Measurements from ENCODE around the gene TFF1. TPM values are rescaled to one million over a fixed set of nuclear protein-coding genes. Genes with fewer than 3 reads are reported as not detected.
A peak's percentile ranks its signal among the peaks of the same experiment; 100 is the strongest.

The TFF1 gene
- total RNA-seq, 2 experiments from 2014 or later = 1.1 TPM; not detected in 1

GRCh38 chr21:42393443-42393950 lies 27.2 kb upstream of the TFF1 start:
- H3K4me3 Mint-ChIP-seq = peak overlapping the region; percentile 65
- ATAC-seq (peak; percentile 54), DNase-seq (peak; percentile 47)
- no peaks in the 10 kb centered on the region for H3K27me3 Mint-ChIP-seq
- no peaks in the 10 kb centered on the region for H3K9me3 Mint-ChIP-seq
- intact Hi-C loops (cut with micrococcal nuclease) = no loop called here
- H3K27ac Mint-ChIP-seq = peak overlapping the region; percentile 88
- H3K36me3 Mint-ChIP-seq (ENCODE audit: low read depth) = peaks cover 85% of the 10 kb centered on the region
- ChIA-PET CTCF (interaction anchor here (0.6 to 4.0 kb wide), 10 partner anchors 10 to 74 kb away, joined by 3 to 23 read pairs (median 4); partner anchors contain the start of genes TFF1 and UBASH3A), POLR2A (interaction anchor here (0.7 to 3.5 kb wide), 14 partner anchors 11 to 61 kb away, joined by 3 to 39 read pairs (median 4); partner anchors contain the start of gene UBASH3A)
- peaks cover 81% of the 10 kb centered on the region for H3K4me1 Mint-ChIP-seq (ENCODE audit: low read depth)
- TF ChIP-seq, protein P1, sequence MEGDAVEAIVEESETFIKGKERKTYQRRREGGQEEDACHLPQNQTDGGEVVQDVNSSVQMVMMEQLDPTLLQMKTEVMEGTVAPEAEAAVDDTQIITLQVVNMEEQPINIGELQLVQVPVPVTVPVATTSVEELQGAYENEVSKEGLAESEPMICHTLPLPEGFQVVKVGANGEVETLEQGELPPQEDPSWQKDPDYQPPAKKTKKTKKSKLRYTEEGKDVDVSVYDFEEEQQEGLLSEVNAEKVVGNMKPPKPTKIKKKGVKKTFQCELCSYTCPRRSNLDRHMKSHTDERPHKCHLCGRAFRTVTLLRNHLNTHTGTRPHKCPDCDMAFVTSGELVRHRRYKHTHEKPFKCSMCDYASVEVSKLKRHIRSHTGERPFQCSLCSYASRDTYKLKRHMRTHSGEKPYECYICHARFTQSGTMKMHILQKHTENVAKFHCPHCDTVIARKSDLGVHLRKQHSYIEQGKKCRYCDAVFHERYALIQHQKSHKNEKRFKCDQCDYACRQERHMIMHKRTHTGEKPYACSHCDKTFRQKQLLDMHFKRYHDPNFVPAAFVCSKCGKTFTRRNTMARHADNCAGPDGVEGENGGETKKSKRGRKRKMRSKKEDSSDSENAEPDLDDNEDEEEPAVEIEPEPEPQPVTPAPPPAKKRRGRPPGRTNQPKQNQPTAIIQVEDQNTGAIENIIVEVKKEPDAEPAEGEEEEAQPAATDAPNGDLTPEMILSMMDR (IDR thresholded peaks at IDR 0.05) = no peak

DNA sequence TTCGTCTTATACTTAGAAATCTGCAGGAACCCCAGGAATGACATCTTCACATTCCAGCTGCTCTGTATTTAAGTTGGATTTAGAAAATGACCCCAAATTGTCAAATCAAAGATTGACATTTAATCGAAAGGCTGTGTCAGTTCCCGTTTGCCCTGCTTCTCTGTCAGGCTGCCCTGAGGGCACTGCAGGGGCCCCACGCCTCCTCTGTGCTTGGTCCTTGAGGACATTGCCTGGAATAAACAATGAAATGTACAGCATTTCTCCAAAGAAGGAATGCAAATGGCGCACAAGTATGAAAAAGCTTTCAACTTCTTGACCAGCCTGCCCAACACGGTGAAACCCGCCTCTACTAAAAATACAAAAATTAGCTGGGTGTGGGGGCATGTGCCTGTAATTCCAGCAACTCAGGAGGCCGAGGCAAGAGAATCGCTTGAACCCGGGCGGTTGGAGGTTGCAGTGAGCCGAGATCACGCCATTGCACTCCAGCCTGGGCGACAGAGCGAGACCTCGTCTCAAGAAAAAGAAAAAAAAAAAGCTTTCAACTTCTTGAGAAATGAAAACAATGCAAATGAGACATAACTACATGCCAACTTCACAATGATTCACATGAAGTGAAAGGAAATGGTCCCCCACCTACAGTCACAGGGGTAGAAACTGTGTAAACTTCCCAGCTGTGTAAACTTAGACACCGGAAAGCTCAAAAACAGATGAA lies 26.6 kb upstream of the TFF1 start:
- H3K9me3 Mint-ChIP-seq = no peaks in the 10 kb centered on the region
- peak; percentile 94 for ATAC-seq
- H3K4me1 Mint-ChIP-seq (ENCODE audit: low read depth) = peaks cover 77% of the 10 kb centered on the region
- peak overlapping the region; percentile 88 for H3K27ac Mint-ChIP-seq
- intact Hi-C loops (cut with micrococcal nuclease) = no loop called here
- H3K27me3 Mint-ChIP-seq = no peaks in the 10 kb centered on the region
- ChIA-PET CTCF (interaction anchor here (0.6 to 4.0 kb wide), 12 partner anchors 11 to 192 kb away, joined by 3 to 23 read pairs (median 4); partner anchors contain the start of genes TFF1 and UBASH3A), POLR2A (interaction anchor here (0.6 to 3.5 kb wide), 15 partner anchors 11 to 62 kb away, joined by 3 to 39 read pairs (median 4); partner anchors contain the start of gene UBASH3A)
- peak overlapping the region; percentile 65 for H3K4me3 Mint-ChIP-seq
- DNase-seq = peak; percentile 41
- H3K36me3 Mint-ChIP-seq (ENCODE audit: low read depth) = peaks cover 85% of the 10 kb centered on the region
- TF ChIP-seq, protein P1 (IDR thresholded peaks at IDR 0.05) = no peak

GRCh38 chr21:42391297-42391696 lies 25.0 kb upstream of the TFF1 start:
- H3K4me1 Mint-ChIP-seq (ENCODE audit: low read depth) = peaks cover 77% of the 10 kb centered on the region
- ChIA-PET CTCF (interaction anchor here (1.0 to 4.0 kb wide), 2 partner anchors 10 to 12 kb away, joined by 5 to 23 read pairs; partner anchors contain the start of gene UBASH3A), POLR2A (interaction anchor here (3.5 kb wide), 1 partner anchor 18 kb away, joined by 15 read pairs; no protein-coding TSS in a partner anchor)
- H3K36me3 Mint-ChIP-seq (ENCODE audit: low read depth) = peaks cover 85% of the 10 kb centered on the region
- no peak overlapping the region for H3K27ac Mint-ChIP-seq
- TF ChIP-seq, protein P1 (IDR thresholded peaks at IDR 0.05) = no peak
- ATAC-seq (no peak), DNase-seq (no peak)
- H3K4me3 Mint-ChIP-seq = no peak overlapping the region
- intact Hi-C loops (cut with micrococcal nuclease) = no loop called here
- no peaks in the 10 kb centered on the region for H3K27me3 Mint-ChIP-seq
- no peaks in the 10 kb centered on the region for H3K9me3 Mint-ChIP-seq

DNA sequence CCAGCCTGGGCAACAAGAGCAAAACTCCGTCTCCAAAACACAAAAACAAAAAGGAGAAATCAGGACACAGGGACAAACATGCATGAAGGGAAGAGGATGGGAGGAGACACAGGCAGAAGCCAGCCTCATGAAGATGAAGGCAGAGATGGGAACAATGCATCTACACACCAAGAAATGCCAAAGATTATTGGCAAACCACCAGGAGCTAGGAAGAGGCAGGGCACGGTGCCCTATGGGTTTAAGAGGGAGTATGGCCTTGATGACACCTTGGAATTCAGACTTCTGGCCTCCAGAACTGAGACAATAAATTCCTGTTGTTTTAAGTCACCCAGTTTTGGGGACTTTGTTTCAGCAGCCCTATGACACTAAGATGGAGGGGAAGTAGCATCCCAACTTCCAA lies 24.4 kb upstream of the TFF1 start:
- H3K36me3 Mint-ChIP-seq (ENCODE audit: low read depth) = peaks cover 86% of the 10 kb centered on the region
- intact Hi-C loops (cut with micrococcal nuclease) = no loop called here
- no peaks in the 10 kb centered on the region for H3K9me3 Mint-ChIP-seq
- POLR2A ChIA-PET = no interaction called here
- no peak overlapping the region for H3K4me3 Mint-ChIP-seq
- H3K27me3 Mint-ChIP-seq = no peaks in the 10 kb centered on the region
- ATAC-seq (no peak), DNase-seq (no peak)
- CTCF ChIA-PET = no interaction called here
- TF ChIP-seq, protein P1 (IDR thresholded peaks at IDR 0.05) = no peak
- peak overlapping the region; percentile 14 for H3K27ac Mint-ChIP-seq
- H3K4me1 Mint-ChIP-seq (ENCODE audit: low read depth) = peaks cover 80% of the 10 kb centered on the region

DNA sequence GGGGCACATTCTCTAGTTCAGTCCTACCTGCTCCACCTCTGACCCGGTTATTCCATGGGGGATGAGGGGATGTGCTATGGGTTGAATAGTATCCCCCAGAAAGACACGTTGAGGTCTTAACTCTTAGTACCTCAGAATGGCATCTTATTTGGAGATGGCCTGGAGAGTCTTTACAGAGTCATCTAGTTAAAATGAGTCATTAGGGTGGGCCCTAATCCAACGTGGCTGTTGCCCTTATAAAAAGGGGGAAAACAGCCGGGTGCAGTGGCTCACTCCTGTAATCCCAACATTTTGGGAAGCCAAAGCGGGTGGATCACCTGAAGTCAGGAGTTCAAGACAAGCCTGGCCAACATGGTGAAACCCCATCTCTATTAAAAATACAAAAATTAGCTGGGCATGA lies 23.9 kb upstream of the TFF1 start:
- H3K4me3 Mint-ChIP-seq = no peak overlapping the region
- no peak for ATAC-seq
- H3K4me1 Mint-ChIP-seq (ENCODE audit: low read depth) = peaks cover 84% of the 10 kb centered on the region
- H3K27ac Mint-ChIP-seq = no peak overlapping the region
- POLR2A ChIA-PET = no interaction called here
- no peaks in the 10 kb centered on the region for H3K9me3 Mint-ChIP-seq
- TF ChIP-seq, protein P1 (IDR thresholded peaks at IDR 0.05) = no peak
- peaks cover 87% of the 10 kb centered on the region for H3K36me3 Mint-ChIP-seq (ENCODE audit: low read depth)
- DNase-seq = no peak
- CTCF ChIA-PET = no interaction called here
- H3K27me3 Mint-ChIP-seq = no peaks in the 10 kb centered on the region
- intact Hi-C loops (cut with micrococcal nuclease) = no loop called here
